DMS 273 (cell line): Measurements from ENCODE around the gene ITPR1.
"Not testable (repeated sequence)": the region's sequence is repeated elsewhere in the genome, so short reads cannot be mapped to it uniquely, and the experiment has no call there.

Experiments used
- DNase-seq: peaks from one replicate; lab custom pipeline; 2025; ENCODE audit not compliant: unreplicated experiment; lab: John Stamatoyannopoulos, UW

Gene ITPR1

GRCh38 chr3:4493014-4493940, at the start of gene ITPR1:
Gene ITPR1, plus strand, starts transcription at chr3:4493348. Its CDS starts 23,144 bp downstream, at chr3:4516492.
- DNase-seq = peak; percentile 98

DNA sequence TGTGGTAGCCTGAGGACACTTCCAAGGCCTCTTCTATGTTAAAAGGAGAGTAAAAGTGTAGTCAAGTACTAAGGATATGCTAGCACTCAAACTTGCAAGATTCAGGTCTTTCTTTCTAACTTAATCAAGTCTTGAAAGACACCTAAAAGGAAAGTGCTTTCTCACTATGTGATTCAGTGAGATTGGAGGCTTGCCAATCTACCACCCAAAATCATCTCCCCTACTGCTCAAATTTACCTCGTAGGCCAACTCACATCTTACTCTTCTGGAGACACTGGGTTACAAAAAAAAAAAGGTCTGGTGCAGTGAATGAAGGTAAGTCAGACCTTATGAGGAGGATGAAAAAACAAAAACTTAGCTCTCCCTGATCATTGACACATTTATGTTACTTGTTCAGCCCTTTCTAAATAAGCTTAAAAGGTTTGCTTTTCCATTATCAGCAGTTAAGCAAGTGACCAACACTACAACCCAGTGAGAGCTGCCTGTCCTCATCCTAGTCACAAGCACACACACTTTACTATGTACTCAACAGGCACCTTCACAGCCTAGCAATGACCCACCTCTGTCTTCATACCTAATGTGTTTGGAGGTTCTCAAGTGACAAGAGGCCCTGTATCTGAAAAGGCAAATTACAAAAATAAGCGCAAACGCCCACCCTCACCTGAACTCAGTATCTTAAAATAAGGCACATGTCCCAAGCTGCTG, 45.7 kb upstream of the ITPR1 start:
- DNase-seq = no peak

DNA sequence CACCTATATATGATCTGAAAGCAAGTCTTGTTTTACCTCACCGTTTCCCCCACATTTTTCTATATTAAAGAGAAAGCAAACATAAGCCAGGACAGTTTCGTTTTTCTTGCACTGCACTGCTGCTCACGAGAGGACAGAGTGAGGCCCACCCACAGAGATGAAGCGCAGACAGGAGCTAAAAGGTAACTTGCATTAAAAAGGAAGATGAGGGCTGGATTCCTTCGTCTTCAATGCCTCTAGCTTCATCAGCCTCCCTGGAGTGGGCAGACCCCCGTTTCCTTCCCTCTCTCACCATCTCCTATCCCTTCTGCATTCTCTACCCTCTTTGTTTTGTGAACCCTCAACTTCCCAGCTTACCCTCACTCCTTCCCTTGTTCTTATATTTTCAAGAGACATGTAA, 45.0 kb upstream of the ITPR1 start:
- DNase-seq = no peak

DNA sequence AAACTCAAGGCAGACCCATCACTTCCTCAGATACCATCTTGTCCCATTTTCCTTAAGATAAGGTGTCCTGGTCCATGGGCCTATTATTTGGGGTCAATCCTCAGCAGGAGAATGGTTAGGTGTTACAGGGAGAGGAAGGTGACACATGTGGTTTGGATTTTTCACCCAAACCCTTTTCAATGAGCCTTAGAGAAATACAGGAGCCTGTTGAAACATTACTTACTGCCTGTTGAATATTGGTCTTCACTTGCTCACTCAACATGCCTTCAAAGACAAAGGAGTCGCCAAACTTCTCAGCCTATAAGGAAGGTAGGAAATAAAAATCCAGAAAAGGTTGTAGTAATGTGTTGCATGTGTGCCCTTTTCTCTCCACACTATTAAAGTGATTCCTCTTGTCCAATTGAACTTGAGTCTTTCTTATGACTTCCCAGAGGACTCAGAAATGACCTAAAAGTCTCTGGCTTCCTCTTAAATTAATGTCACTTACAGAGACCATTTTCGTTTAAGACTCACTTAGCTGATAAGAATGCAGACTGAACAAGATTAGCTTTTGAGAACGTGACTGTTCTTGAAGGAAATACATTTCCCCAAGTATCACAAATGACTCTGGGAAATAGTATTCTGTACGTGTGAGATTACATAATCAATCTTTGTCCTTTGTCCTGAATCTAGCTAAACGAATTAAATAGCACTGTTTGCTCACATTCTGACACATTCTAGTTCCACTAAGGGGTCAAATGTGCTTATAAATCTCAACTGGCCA, 43.9 kb upstream of the ITPR1 start:
- DNase-seq = no peak

- DNase-seq = no peak
Measured at GRCh38 chr3:4454142-4454541, 39.0 kb upstream of the ITPR1 start.

GRCh38 chr3:4456780-4457179, 36.4 kb upstream of the ITPR1 start:
- DNase-seq = not testable (repeated sequence)

DNA sequence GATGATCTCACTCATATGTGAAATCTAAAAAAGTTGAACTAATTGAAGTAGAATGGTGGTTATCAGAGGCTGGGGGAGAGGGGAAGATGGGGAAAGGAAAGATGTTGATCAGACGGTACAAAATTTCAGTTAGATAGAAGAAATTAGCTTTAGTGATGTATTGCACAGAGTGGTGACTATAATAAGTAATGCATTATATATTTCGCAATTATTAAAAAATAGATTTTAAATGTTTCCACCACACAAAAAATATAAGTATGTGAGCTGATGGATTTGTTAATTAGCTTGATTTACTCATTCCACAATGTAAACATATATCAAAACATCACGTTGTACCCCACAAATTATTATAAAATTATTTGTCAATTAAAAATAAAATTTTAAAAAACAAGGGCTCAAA, 34.2 kb upstream of the ITPR1 start:
- DNase-seq = no peak

GRCh38 chr3:4460334-4460733, 32.8 kb upstream of the ITPR1 start:
- DNase-seq = no peak

DNA sequence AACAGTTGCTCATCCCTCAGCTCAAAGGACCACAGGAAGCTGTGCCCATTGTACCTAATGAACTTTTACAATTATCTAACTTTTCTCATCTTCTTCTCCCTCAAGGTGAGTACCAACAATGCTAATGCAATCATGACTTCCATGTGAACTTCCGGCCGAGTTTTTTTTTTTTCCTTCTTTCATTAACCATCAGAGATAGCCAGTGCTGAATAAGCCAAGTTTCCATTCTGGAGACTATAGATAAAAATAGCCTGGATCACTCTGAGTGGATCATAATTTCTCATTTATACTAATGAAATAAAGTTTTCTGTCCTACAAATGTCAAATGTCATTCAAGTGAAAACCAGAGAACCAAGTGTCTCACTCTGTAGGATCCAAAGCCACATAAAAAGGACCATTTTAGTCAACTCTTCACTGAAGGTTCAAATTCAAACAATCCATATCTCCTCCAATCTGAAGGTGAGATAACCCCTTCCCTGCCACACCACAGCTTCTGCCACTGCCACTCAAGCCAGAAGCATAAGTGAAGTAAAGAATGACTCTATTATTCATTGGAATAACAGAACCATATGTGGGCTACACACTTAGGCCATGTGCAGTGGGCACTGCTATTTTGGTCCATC, 31.6 kb upstream of the ITPR1 start:
- DNase-seq = no peak

GRCh38 chr3:4462369-4463040, 30.6 kb upstream of the ITPR1 start:
- no peak for DNase-seq

DNA sequence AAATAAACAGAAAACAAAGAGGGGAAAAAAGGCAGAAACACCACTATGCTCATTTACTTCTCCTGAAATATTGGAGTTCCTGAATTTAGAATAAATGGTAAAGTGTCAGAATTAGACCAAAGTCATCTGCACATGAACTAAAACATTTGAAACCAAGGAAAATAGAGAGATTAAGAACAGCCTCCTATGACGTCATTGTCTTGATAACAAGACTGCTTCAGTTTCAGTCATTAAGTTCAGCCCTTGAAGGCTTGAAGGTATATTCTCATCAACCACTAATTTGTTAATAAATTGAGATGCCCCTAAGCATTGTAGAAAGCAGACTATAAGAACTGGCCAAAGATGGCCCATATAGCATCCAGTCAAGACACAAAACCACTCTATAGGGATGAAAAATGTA, 28.6 kb upstream of the ITPR1 start:
- DNase-seq = no peak

GRCh38 chr3:4466741-4467521, 26.2 kb upstream of the ITPR1 start, which contains the start of gene SUMF1:
Gene SUMF1, minus strand, starts transcription at chr3:4467269. Its CDS starts 24 bp downstream, at chr3:4467245.
- DNase-seq = peak; percentile 84

GRCh38 chr3:4467522-4467867, 25.7 kb upstream of the ITPR1 start:
- DNase-seq = no peak

DNA sequence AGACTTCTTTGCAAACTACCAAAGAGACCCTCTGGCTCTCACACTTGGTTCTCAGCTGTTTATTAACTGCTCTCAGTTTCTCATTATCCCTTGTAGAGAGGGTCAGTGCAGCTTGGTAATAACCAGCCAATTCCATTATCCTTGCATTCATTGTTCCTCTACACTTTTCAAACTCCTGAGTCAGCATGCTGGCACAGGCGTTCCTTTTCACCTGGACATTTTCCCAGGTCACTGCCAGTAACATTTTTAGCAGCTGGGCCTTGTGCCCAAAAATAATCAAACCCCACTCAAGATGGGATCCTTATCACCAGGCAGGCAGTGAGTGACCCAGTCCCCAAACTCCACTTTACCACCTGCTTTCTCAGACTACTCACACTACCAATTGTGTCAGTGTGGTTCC, 21.2 kb upstream of the ITPR1 start:
- no peak for DNase-seq

DNA sequence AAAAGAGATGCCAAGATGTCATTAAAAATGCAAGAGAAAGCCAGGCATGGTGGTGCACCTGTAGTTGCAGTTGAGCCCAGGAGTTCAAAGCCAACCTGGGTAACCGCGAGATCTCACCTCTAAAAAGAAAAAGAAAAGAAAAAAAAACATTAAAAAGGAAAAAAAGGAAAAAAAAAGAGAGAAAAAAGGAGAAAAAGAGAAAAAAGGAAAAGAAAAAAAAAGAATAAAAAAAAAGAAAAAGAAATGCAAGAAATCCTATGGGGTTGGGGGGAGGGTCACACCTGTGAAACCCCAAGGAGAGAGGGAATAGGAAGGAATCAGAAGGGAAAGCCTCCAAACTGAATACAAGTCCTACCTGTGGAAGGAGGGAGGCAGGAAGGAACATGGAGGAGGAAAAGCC, 20.8 kb upstream of the ITPR1 start:
- no peak for DNase-seq

DNA sequence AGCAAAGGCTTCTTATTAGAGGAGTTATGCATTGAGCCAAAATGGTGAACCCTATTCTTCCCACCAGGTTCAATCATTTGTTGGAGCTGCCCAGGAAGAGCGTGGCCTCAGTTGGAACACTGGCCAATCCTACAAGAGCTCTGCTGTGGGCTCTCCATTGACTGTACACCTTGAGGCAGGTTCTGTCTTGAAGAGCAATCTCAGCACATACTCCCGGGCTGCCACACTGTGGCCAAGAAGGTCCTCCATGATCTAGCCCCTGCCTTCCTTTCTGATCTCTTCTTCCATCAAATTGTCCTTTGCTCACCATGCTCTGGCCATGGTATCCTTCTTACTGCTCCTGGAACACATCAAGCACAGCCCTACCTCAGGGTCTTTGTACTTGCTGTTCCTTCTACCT, 20.4 kb upstream of the ITPR1 start:
- no peak for DNase-seq

DNA sequence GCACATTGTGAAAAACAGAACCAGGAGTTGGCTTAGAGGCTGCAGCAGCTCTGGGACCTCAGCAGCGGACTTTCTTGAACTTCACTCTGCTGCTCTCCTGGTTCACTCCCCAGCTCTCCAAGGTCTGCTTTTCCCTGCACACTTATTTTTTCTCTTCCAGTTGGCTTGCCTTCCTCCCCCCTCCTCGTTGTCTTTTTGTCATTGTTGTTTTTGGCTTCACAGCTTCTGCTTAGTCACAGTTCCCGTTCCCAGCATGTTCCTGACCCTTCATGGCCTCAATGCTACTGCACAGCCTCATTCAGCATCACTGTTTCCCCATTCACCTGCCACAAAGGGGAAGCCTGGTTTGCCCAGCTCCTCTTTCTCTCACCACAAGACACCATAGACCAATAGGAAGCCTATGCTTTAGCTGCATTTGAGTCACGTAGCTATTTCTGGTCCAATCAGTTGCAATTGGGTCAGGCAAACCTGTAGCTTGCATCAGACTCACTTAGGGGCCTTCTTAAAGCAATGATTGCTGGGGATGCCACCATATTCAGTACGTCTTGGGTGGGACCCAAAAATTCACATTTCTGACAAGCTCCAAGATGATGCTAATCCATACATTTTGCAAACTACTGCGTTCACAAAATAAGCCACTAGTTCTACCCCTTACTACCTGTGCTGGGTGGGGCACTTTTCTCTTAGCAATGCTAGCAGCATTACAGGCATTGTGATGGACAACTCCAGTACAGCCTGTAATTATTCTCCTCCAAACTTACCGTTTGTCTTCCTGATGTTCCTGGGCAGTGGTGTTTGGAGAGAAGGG, 18.3 kb upstream of the ITPR1 start:
- no peak for DNase-seq

GRCh38 chr3:4475804-4476203, 17.3 kb upstream of the ITPR1 start:
- DNase-seq = no peak

DNA sequence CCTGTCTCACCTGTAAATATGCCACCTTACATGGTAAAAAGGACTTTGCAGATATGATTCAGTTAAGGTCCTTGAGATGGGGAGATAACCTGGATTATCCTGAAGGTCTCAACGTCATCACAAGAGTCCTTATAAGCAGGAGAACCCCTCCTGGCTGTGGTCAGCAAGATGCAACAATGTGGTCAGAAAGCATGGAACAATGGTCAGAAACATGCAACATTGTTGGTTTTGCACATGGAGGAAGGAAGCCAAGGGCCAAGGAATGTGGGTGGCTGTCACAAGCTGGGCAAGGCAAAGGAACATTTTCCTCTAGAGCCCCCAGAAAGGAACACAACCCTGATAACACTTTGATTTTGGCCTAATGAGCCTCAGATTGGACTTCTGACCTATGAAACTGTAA, 16.7 kb upstream of the ITPR1 start:
- DNase-seq = no peak
